ENCODE results near the gene MUC22. TPM values are rescaled to one million over a fixed set of nuclear protein-coding genes. Genes with fewer than 3 reads are reported as not detected.
A peak's percentile ranks its signal among the peaks of the same experiment; 100 is the strongest.

Gene MUC22
- total RNA-seq, 1 experiment from 2014 or later: not detected

DNA sequence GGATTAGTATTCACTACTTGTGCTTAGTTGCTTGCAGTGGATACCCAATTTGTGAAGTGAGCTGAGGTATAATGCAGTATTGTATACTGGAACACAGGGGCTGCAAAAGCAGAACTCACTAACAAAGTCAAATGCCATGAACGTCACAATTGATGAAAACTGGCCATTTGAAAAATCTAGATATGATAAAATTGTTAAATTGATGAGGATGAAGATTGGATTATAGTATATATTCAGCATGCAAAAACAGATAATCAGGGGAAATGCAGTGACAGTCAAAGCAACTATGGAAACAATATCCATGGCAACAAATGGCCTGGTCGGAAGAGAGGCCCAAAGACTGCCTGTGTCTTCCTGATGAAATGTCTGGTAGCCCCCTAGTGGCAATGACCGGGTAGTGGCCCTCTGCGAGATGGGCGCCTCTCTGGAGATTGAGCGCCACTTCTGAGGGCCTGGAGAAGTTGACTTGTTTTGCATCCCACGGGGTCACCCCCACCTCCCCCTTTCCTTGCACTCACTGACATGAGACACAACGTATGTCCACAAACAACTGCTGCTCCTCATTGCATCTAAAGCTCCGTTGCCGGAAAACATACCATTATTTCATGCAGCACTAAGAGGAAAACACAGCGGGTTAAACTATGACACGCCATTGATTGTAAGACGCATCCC is 58.5 kb downstream of the MUC22 start (continued):
- TF ChIP-seq ZNF396 (CRISPR knock-in tag; IDR thresholded peaks at IDR 0.05; ENCODE audit: borderline replicate concordance): no peak
- TF ChIP-seq, protein P1, sequence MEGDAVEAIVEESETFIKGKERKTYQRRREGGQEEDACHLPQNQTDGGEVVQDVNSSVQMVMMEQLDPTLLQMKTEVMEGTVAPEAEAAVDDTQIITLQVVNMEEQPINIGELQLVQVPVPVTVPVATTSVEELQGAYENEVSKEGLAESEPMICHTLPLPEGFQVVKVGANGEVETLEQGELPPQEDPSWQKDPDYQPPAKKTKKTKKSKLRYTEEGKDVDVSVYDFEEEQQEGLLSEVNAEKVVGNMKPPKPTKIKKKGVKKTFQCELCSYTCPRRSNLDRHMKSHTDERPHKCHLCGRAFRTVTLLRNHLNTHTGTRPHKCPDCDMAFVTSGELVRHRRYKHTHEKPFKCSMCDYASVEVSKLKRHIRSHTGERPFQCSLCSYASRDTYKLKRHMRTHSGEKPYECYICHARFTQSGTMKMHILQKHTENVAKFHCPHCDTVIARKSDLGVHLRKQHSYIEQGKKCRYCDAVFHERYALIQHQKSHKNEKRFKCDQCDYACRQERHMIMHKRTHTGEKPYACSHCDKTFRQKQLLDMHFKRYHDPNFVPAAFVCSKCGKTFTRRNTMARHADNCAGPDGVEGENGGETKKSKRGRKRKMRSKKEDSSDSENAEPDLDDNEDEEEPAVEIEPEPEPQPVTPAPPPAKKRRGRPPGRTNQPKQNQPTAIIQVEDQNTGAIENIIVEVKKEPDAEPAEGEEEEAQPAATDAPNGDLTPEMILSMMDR (IDR thresholded peaks at IDR 0.05): peak; percentile 90

DNA sequence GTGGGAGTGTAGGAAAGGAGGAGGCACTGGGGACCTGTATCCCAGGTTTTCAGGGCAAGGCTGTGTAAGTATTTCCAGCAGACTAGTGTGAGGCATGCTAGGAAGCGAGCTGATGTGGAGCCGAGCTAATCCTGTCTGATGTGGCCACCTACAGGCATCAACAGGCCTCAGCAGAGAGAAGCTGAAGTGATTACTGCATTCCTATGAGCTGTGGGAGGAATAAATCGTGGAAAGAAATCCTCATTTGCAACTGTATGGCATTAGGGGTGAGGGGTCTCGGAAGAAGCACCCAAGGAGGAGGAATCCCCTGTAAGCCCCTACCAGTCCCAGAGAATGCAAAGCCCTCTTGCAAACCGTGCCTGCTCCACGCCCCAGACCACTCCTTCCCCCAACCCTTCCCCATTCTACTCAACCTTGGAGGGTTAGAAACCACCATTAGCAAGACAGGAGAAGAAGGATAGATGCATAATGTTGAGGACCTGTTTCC is 60.5 kb downstream of the MUC22 start:
- Mint-ChIP-seq H3K9me3 (no peaks in the 10 kb centered on the region), H3K4me1 (peaks cover 32% of the 10 kb centered on the region), H3K27me3 (ENCODE audit: low read depth) (no peaks in the 10 kb centered on the region), H3K4me3 (peak overlapping the region; percentile 22), H3K36me3 (no peaks in the 10 kb centered on the region), H3K27ac (peak overlapping the region; percentile 92)
- ChIA-PET CTCF (interaction anchor here (0.6 to 4.9 kb wide), 50 partner anchors 9 to 392 kb away, joined by 3 to 124 read pairs (median 5); partner anchors contain the start of genes GTF2H4, MUC21, MUCL3 and SFTA2), POLR2A (interaction anchor here (0.6 to 1.6 kb wide), 4 partner anchors 9 to 163 kb away, joined by 3 to 10 read pairs (median 5); partner anchors contain the start of gene GTF2H4)
- peak; percentile 95 for ATAC-seq
- TF ChIP-seq ZNF263 (CRISPR knock-in tag; IDR thresholded peaks at IDR 0.05; ENCODE audit: low read depth) (no peak), TEAD1 (CRISPR knock-in tag; IDR thresholded peaks at IDR 0.05) (peak; percentile 60; the same call in 1 of the 2 replicates), SP1 (CRISPR knock-in tag; conservative IDR thresholded peaks at IDR 0.05) (peak; percentile 3; the same call in 1 of the 2 replicates), ELF4 (CRISPR knock-in tag; IDR thresholded peaks at IDR 0.05; ENCODE audit: low read depth) (no peak), NR1H2 (CRISPR knock-in tag; IDR thresholded peaks at IDR 0.05) (no peak)
- TF ChIP-seq, protein P2, sequence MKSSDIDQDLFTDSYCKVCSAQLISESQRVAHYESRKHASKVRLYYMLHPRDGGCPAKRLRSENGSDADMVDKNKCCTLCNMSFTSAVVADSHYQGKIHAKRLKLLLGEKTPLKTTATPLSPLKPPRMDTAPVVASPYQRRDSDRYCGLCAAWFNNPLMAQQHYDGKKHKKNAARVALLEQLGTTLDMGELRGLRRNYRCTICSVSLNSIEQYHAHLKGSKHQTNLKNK (CRISPR knock-in tag; IDR thresholded peaks at IDR 0.05): no peak
- peak; percentile 49 for DNase-seq (ENCODE audit: low spot score)

DNA sequence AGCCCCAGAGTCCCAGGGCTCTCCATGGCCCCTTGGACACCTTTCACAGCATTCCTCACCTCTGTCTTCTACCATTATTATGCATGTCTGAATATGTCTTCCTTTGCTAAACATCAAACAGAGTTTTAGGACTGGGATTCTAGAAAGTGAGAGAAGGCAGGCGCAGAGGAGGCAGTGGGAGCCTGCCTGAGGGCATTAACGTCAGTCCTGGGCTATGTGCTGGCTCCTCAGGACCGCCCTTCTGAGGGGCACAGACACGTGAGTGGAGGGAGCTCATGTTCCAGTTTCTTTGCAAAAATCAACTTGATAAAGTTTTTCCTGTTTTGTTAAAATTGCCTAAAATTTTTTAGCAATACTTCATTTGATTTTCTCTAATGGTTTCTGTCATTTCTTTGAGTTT is 64.1 kb downstream of the MUC22 start:
- TF ChIP-seq SOX15 (CRISPR knock-in tag; IDR thresholded peaks at IDR 0.05): no peak
- TF ChIP-seq, protein P1 (IDR thresholded peaks at IDR 0.05): no peak
- TF ChIP-seq, protein P3, sequence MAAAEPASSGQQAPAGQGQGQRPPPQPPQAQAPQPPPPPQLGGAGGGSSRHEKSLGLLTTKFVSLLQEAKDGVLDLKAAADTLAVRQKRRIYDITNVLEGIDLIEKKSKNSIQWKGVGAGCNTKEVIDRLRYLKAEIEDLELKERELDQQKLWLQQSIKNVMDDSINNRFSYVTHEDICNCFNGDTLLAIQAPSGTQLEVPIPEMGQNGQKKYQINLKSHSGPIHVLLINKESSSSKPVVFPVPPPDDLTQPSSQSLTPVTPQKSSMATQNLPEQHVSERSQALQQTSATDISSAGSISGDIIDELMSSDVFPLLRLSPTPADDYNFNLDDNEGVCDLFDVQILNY (CRISPR knock-in tag; IDR thresholded peaks at IDR 0.05): no peak
- no peak for TF ChIP-seq ZNF263 (CRISPR knock-in tag; IDR thresholded peaks at IDR 0.05; ENCODE audit: low read depth)
- TF ChIP-seq, protein P4, sequence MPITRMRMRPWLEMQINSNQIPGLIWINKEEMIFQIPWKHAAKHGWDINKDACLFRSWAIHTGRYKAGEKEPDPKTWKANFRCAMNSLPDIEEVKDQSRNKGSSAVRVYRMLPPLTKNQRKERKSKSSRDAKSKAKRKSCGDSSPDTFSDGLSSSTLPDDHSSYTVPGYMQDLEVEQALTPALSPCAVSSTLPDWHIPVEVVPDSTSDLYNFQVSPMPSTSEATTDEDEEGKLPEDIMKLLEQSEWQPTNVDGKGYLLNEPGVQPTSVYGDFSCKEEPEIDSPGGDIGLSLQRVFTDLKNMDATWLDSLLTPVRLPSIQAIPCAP (CRISPR knock-in tag; IDR thresholded peaks at IDR 0.05): no peak
- no peak for TF ChIP-seq MYBL2 (CRISPR knock-in tag; IDR thresholded peaks at IDR 0.05)
- TF ChIP-seq CBFB (CRISPR knock-in tag; IDR thresholded peaks at IDR 0.05; ENCODE audit: low read depth): no peak
- TF ChIP-seq CREM (CRISPR knock-in tag; IDR thresholded peaks at IDR 0.05): no peak
- TF ChIP-seq EMX1 (CRISPR knock-in tag; IDR thresholded peaks at IDR 0.05): no peak
- TF ChIP-seq, protein P5, sequence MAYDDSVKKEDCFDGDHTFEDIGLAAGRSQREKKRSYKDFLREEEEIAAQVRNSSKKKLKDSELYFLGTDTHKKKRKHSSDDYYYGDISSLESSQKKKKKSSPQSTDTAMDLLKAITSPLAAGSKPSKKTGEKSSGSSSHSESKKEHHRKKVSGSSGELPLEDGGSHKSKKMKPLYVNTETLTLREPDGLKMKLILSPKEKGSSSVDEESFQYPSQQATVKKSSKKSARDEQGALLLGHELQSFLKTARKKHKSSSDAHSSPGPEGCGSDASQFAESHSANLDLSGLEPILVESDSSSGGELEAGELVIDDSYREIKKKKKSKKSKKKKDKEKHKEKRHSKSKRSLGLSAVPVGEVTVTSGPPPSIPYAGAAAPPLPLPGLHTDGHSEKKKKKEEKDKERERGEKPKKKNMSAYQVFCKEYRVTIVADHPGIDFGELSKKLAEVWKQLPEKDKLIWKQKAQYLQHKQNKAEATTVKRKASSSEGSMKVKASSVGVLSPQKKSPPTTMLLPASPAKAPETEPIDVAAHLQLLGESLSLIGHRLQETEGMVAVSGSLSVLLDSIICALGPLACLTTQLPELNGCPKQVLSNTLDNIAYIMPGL (CRISPR knock-in tag; IDR thresholded peaks at IDR 0.05): no peak
- TF ChIP-seq FOXK1 (CRISPR knock-in tag; IDR thresholded peaks at IDR 0.05): no peak
- TF ChIP-seq, protein P6, sequence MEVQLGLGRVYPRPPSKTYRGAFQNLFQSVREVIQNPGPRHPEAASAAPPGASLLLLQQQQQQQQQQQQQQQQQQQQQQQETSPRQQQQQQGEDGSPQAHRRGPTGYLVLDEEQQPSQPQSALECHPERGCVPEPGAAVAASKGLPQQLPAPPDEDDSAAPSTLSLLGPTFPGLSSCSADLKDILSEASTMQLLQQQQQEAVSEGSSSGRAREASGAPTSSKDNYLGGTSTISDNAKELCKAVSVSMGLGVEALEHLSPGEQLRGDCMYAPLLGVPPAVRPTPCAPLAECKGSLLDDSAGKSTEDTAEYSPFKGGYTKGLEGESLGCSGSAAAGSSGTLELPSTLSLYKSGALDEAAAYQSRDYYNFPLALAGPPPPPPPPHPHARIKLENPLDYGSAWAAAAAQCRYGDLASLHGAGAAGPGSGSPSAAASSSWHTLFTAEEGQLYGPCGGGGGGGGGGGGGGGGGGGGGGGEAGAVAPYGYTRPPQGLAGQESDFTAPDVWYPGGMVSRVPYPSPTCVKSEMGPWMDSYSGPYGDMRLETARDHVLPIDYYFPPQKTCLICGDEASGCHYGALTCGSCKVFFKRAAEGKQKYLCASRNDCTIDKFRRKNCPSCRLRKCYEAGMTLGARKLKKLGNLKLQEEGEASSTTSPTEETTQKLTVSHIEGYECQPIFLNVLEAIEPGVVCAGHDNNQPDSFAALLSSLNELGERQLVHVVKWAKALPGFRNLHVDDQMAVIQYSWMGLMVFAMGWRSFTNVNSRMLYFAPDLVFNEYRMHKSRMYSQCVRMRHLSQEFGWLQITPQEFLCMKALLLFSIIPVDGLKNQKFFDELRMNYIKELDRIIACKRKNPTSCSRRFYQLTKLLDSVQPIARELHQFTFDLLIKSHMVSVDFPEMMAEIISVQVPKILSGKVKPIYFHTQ (CRISPR knock-in tag; IDR thresholded peaks at IDR 0.05): no peak
- no peak for TF ChIP-seq ZNF416 (CRISPR knock-in tag; IDR thresholded peaks at IDR 0.05)
- TF ChIP-seq, protein P7, sequence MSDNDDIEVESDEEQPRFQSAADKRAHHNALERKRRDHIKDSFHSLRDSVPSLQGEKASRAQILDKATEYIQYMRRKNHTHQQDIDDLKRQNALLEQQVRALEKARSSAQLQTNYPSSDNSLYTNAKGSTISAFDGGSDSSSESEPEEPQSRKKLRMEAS (CRISPR knock-in tag; IDR thresholded peaks at IDR 0.05): no peak
- Mint-ChIP-seq H3K27me3 (ENCODE audit: low read depth) (no peaks in the 10 kb centered on the region), H3K9me3 (no peaks in the 10 kb centered on the region), H3K4me1 (peaks cover 30% of the 10 kb centered on the region), H3K36me3 (no peaks in the 10 kb centered on the region), H3K27ac (no peak overlapping the region), H3K4me3 (no peak overlapping the region)
- no peak for ATAC-seq
- DNase-seq (ENCODE audit: low spot score): no peak
- POLR2A ChIA-PET: no interaction called here
- CTCF ChIA-PET: interaction anchor here (0.9 to 3.5 kb wide), 3 partner anchors 13 to 159 kb away, joined by 3 to 18 read pairs (median 7); no protein-coding TSS in a partner anchor
